GM12865 (cell line): ENCODE measurements around the gene CACNB1.

ENCODE experiments used
- DNase-seq: peaks from one replicate; pipeline ENCODE4 v3.0.0; 2010; ENCODE audit warnings: low read depth
- H3K4me3 ChIP-seq: 2 replicates; pipeline ENCODE4 v1.5.1; 2011; ENCODE audit warnings: mild to moderate bottlenecking, low read depth, low read length, control low read depth
- CTCF ChIP-seq: IDR thresholded peaks from 2 replicates; pipeline ENCODE4 v1.5.1; 2011; ENCODE audit warnings: low read length, control low read depth, low read depth, inconsistent platforms; ENCODE audit not compliant: insufficient read depth; ENCODE audit errors: missing control alignments

The CACNB1 gene

GRCh38 chr17:39225308-39225958 lies 28.0 kb upstream of the CACNB1 start, which contains the start of gene STAC2:
Gene STAC2 (minus strand): TSS chr17:39225945. CDS start chr17:39225502, 443 bp downstream.
- DNase-seq = no peak

GRCh38 chr17:39224778-39225307 lies 27.4 kb upstream of the CACNB1 start:
- no peak for TF ChIP-seq CTCF
- no peak overlapping the region for H3K4me3 ChIP-seq
- DNase-seq = no peak

More at GRCh38 chr17:39225308-39225958, 28.0 kb upstream of the CACNB1 start, which contains the start of gene STAC2:
- no peak within 1 kb of the TSS for H3K4me3 ChIP-seq
- TF ChIP-seq CTCF = no peak

GRCh38 chr17:39223907-39224777 lies 26.7 kb upstream of the CACNB1 start:
- TF ChIP-seq CTCF = no peak
- H3K4me3 ChIP-seq = no peak overlapping the region
- DNase-seq = no peak

- no peak overlapping the region for H3K4me3 ChIP-seq
- no peak for DNase-seq
- no peak for TF ChIP-seq CTCF
Measured at GRCh38 chr17:39222866-39223834, 25.7 kb upstream of the CACNB1 start.

GRCh38 chr17:39222151-39222550 lies 24.7 kb upstream of the CACNB1 start:
- DNase-seq = no peak

More at GRCh38 chr17:39222151-39222550, 24.7 kb upstream of the CACNB1 start:
- H3K4me3 ChIP-seq = no peak overlapping the region
- TF ChIP-seq CTCF = no peak
